Stimulated activated CD8-positive, alpha-beta memory T cell treated with anti-CD3 and anti-CD28 coated beads, Interleukin-12 subunit alpha, Interleukin-12 subunit beta, amount 100 ng/mL, for 4 hours (primary cell): ENCODE data around the gene MYO18B.

Experiments
- DNase-seq: peaks from one replicate; pipeline ENCODE4 v3.0.0-alpha.2; 2020; ENCODE audit warnings: low read depth

Gene MYO18B

GRCh38 chr22:25750569-25751173, 8.7 kb downstream of the MYO18B start:
- DNase-seq: no peak

GRCh38 chr22:25751174-25751581, 9.2 kb downstream of the MYO18B start:
- DNase-seq: no peak

- no peak for DNase-seq
Observed at GRCh38 chr22:25752615-25753214, 10.7 kb downstream of the MYO18B start.

- no peak for DNase-seq
Observed at GRCh38 chr22:25753252-25753651, 11.3 kb downstream of the MYO18B start.

- no peak for DNase-seq
Observed at GRCh38 chr22:25754527-25755202, 12.7 kb downstream of the MYO18B start.

GRCh38 chr22:25757686-25758085, 15.7 kb downstream of the MYO18B start:
- no peak for DNase-seq

GRCh38 chr22:25758316-25758715, 16.3 kb downstream of the MYO18B start:
- no peak for DNase-seq

GRCh38 chr22:25759825-25760231, 17.8 kb downstream of the MYO18B start:
- no peak for DNase-seq

DNA sequence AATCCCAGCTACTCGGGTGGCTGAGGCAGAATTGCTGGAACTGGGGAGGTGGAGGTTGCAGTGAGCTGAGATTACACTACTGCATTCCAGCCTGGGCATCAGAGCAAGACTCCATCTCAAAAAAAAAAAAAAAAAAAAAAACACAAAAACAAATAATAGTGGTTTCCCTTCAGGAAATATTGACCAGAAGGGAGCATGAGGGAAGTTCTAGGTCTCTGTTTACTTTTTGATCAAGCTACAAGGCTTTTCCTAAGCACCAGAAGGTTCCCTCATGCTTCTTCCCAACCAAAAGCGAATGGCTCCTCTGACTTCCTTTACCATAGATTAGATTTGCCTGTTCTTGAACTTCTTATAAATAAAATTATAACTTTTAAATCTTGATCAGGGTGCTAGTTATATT, 18.3 kb downstream of the MYO18B start:
- DNase-seq: no peak

DNA sequence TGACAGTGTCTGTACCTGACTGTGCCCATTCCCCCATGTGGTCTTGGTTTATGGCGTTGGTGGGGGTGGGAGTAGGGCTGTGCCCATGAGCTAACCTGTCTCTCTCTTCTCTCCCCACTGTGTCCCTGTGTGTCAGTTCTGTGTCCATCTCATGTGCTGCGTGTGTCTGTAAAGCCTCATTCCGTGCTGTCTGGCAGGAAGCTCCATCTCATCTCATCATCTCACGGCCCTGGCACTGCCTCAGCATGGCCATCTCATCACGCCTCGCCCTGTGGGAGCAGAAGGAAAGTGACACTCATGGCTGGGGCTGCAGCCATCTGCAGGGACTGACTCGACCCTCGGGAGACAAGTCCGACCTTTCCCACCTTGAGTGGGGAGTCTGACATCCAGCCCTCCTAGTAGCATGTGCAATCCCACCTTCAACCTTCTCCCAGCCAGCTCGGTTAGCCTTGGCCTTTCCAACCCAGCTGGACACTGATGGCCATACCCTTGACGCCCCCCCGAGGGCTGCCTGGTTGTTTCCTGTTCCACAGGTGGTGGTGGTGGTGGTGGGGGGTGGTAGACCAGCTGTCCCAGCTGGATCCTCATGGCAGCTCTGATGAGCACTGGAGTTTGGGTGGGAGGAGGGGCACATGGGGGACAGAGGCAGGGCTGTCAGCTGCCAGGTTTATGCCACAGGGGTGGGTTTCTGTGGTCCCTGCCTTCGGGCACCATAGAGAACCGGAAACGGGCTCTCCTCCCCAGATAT, 19.0 kb downstream of the MYO18B start:
- DNase-seq: no peak

GRCh38 chr22:25762147-25762546, 20.2 kb downstream of the MYO18B start:
- DNase-seq: no peak

DNA sequence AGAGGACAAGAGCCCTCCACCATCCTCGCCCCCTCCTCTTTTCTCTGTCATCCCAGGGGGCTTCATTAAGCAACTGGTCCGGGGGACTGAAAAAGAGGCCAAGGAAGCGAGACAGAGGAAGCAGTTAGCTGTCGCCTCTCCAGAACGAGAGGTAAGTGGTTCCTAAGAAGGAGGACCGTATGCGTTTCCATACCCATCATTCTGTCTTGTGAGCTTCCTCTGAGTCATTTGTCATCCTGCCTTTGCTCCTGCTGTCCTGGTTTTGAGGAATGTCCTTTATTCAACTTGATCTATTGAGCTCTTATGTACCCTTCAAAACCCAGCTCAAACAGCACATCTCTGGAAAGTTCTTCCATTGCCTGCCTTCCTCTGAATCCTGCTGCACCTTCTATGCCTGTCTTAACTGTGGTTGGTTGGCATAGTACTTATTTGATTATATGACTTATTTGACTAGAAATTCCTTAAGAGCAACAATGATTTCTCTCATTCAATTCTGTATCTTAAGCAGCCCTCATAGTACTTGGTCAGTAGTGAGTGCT, 21.3 kb downstream of the MYO18B start:
- no peak for DNase-seq

DNA sequence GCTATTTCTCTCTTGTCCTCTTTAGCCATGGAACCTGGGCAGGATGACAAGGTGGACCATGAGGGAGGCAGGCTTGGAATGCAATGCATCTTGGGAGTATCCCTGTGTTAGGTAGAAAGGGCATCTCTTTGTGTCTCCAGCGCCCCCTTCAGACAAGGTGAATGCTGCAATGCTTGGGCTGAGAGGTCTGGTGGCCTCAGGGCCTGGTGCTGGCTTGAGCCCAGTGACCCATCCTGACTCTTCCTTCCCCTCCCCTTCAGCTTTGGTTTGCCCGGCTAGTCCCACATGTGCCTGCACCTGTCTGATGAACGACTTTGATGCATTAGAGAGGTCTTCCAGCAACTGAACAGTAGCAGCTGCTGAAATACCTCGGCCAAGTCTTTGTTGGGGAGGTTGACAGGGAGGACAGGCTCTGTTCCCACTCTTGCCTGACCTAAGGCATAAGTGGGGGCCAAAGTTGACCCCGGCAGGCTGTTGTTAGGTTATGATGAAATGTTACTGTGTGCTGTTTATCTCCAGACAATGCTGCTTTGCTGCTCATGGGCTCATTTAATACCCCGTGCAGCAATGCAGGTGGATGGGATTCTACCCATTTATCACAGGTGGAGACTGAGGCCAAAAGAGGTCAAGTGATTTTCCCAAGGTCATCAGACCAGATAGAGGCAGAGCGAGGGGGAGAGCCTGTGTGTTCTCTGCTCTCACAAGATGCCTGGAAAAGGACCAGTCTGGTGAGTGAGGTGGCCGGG, 22.5 kb downstream of the MYO18B start:
- DNase-seq: no peak

DNA sequence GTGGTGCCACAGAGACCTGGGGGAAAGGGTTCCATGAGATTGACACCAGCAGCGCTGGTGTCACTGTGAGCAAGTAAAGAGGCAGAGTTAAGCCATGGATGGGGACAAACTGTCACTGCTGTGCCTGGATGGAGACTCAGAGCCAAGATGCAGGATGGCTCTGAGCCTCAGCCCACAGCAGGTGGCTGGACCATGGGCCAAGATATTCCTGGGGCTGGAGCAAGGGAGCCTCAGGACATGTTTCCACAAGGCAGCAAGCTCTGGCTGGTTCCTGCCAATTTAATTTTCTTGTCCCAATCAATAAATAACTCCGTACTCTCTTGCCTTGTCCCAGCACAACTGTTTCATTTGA, 23.0 kb downstream of the MYO18B start:
- DNase-seq: no peak

- DNase-seq: no peak
Observed at GRCh38 chr22:25765801-25766200, 23.8 kb downstream of the MYO18B start.

GRCh38 chr22:25766418-25766817, 24.4 kb downstream of the MYO18B start:
- DNase-seq: no peak

DNA sequence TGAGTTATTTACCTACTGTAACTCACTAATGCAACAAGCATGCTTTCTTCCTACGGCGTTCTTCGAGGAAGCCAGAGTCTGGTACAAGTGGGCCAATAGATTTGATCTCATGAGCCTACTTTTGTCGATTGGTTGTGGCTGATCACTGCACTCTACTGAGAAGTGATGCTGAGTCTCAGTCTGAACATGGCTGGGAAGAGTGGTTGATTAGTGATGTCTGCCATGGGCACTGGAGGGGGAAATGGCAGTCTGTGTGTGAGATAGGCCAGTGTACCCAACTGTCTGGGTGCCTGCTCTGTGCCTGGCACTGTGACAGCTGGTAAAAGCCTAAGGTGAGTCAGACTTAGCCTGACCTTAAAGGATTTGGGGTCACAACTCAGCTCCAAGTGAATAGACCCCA, 28.3 kb downstream of the MYO18B start:
- no peak for DNase-seq

DNA sequence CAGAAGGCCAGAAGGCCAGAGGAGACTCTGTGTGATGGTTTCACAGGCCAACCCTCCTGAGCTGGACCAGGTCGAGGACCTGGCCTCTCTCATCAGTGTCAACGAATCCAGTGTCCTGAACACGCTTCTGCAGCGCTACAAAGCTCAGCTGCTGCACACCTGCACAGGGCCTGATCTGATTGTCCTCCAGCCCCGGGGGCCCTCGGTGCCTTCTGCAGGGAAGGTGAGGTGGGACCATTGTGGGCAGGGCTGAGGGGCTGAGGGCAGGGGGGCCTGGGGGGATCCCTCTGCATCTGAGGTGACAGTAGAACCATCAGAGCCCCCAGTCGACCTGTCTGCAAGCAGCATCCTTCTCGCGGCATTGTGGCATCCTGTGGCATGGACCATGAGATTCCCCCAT, 30.3 kb downstream of the MYO18B start:
- DNase-seq: no peak

DNA sequence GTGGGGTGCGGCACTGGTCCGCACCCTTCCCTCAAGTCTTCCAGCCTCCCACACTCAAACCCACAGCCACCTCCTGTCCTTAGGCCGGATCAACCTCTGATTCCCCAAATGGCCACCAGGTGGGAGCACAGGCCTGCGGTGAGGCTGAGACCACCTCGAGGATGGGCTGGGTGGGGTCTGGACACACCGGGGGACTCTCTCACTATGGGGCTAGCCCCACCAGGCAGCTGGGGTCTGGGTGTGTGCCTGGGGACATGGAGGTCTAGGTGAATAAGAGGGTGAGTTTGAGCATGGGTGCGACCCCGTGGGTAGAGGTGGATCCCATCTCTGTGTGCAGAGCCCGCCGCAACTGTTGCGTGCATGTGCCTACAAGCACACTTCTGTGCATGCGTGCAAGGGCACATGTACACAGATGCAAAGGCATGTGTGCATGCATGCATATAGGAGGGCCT, 32.6 kb downstream of the MYO18B start:
- no peak for DNase-seq

DNA sequence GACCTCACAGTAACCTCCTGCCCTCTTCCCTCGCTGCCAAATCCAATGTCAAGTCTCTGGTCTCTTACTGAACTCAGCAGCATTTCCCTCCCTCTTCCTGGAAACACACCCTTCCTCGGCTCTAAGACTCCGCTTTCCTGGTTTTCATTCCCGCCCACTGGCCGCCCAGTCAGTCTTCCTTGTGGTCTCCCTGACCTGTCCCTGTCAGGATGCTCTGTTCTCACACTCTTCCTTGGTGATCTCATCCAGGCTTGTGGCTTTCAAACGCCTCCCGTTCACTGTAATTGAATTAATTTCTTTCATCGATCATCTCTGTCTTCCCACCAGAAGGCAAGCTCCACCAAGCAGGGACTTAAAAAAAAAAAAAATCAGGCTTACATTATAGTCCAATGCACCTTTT, 33.5 kb downstream of the MYO18B start:
- DNase-seq: no peak

- DNase-seq: no peak
Observed at GRCh38 chr22:25777411-25777810, 35.4 kb downstream of the MYO18B start.

GRCh38 chr22:25777870-25778269, 35.9 kb downstream of the MYO18B start:
- DNase-seq: no peak
